SK-N-SH (cell line): ENCODE results near the gene ACTR1A. TPM values are rescaled to one million over a fixed set of nuclear protein-coding genes. Genes with fewer than 3 reads are reported as not detected.

ENCODE experiments used
- CTCF ChIA-PET: fragments of 300-600, 350-600 bp; formaldehyde crosslinking; extraction: SDS; loops from one replicate; lab custom pipeline; 2021; lab: Yijun Ruan, JAX
- POLR2A ChIA-PET: fragments of 350-600 bp; sonication (Branson Sonifier 250); formaldehyde crosslinking; extraction: SDS; loops from one replicate; lab custom pipeline; 2020; ENCODE audit warnings: antibody characterized with exemption, inconsistent platforms; lab: Yijun Ruan, JAX
- DNase-seq: peaks from one replicate; pipeline ENCODE4 v3.0.0; 2012
- H2AFZ ChIP-seq: fragments of 200-600 bp; sonication (generic); 2 replicates; pipeline ENCODE4 v1.8.1; 2016; ENCODE audit warnings: antibody characterized with exemption, mild to moderate bottlenecking, low read depth
- H3F3A ChIP-seq: fragments of 200-600 bp; sonication (generic); replicated peaks from 2 replicates; pipeline ENCODE3; 2016; ENCODE audit warnings: antibody characterized with exemption, mild to moderate bottlenecking; ENCODE audit not compliant: insufficient read depth
- H3K27ac ChIP-seq, 2 experiments: fragments of 200-500 bp in 1 of 2; fragments of 200-600 bp in 1 of 2; sonication (Bioruptor generic) in 1 of 2; sonication (generic), shearing (Covaris generic) in 1 of 2; 2 replicates each; pipeline versions ENCODE4 v1.5.1 to v1.6.1; 2014 to 2016; ENCODE audit warnings: low read depth in 2 of 2, inconsistent platforms in 1 of 2, low read length in 1 of 2, mild to moderate bottlenecking in 1 of 2, mixed read lengths in 1 of 2
- H3K27me3 ChIP-seq: fragments of 200-600 bp; sonication (generic), shearing (Covaris generic); 2 replicates; pipeline ENCODE4 v1.6.1; 2016; ENCODE audit warnings: mixed run types; ENCODE audit not compliant: insufficient read depth
- H3K36me3 ChIP-seq, 2 experiments: fragments of 200-500 bp in 1 of 2; fragments of 200-600 bp in 1 of 2; sonication (Bioruptor generic) in 1 of 2; sonication (generic) in 1 of 2; replicated peaks in 1 of 2; 2 replicates each; pipeline versions ENCODE3 to v1.5.1; 2014 to 2016; ENCODE audit warnings: low read length in 1 of 2, mild to moderate bottlenecking in 1 of 2; ENCODE audit not compliant: insufficient read depth in 2 of 2, control insufficient read depth in 1 of 2
- H3K4me1 ChIP-seq, 2 experiments: fragments of 200-500 bp in 1 of 2; fragments of 200-600 bp in 1 of 2; sonication (Bioruptor generic) in 1 of 2; sonication (generic), shearing (Covaris generic) in 1 of 2; 2 replicates each; pipeline versions ENCODE4 v1.5.1 to v1.6.1; 2014 to 2016; ENCODE audit warnings: low read depth in 1 of 2, low read length in 1 of 2, mixed run types in 1 of 2; ENCODE audit not compliant: insufficient read depth in 2 of 2, control insufficient read depth in 1 of 2
- H3K4me2 ChIP-seq: fragments of 200-600 bp; sonication (generic), shearing (Covaris generic); 2 replicates; pipeline ENCODE4 v1.6.1; 2017; ENCODE audit warnings: mixed run types
- H3K4me3 ChIP-seq, 2 experiments: fragments of 200-500 bp in 1 of 2; fragments of 200-600 bp in 1 of 2; sonication (Bioruptor generic) in 1 of 2; sonication (generic), shearing (Covaris generic) in 1 of 2; 2 replicates each; pipeline versions ENCODE4 v1.5.1 to v1.8.1; 2014 to 2016; ENCODE audit warnings: low read depth in 2 of 2, inconsistent platforms in 1 of 2, low read length in 1 of 2, mild to moderate bottlenecking in 1 of 2, mixed read lengths in 1 of 2, moderate library complexity in 1 of 2
- H3K79me2 ChIP-seq: fragments of 200-600 bp; sonication (generic); 2 replicates; pipeline ENCODE4 v1.8.1; 2017; ENCODE audit warnings: mild to moderate bottlenecking; ENCODE audit not compliant: insufficient read depth
- H3K9ac ChIP-seq: fragments of 200-600 bp; sonication (generic); 2 replicates; pipeline ENCODE4 v1.6.1; 2017; ENCODE audit warnings: mixed run types
- H3K9me2 ChIP-seq: fragments of 200-600 bp; sonication (generic); 2 replicates; pipeline ENCODE4 v1.6.1; 2017; ENCODE audit warnings: mixed run types
- H3K9me3 ChIP-seq: fragments of 200-600 bp; sonication (generic); 2 replicates; pipeline ENCODE4 v1.6.1; 2017; ENCODE audit warnings: mixed run types, mild to moderate bottlenecking, moderate library complexity
- H4K20me1 ChIP-seq: fragments of 200-600 bp; sonication (generic); 2 replicates; pipeline ENCODE4 v1.6.1; 2017; ENCODE audit warnings: mild to moderate bottlenecking, mixed run types; ENCODE audit not compliant: insufficient read depth
- CHD2 ChIP-seq: fragments of 150-350 bp; IDR thresholded peaks from 2 replicates; pipeline ENCODE4 v1.6.1; 2018; ENCODE audit warnings: low read length; ENCODE audit not compliant: partially characterized antibody
- CTCF ChIP-seq: fragments of 200-600 bp; sonication (generic); IDR thresholded peaks from 2 replicates; pipeline ENCODE4 v1.6.1; 2017; ENCODE audit warnings: antibody characterized with exemption, mild to moderate bottlenecking, moderate library complexity
- FOSL2 ChIP-seq: IDR thresholded peaks from 2 replicates; pipeline ENCODE4 v1.4.0; 2012; ENCODE audit warnings: low read depth, mild to moderate bottlenecking, moderate library complexity, borderline replicate concordance
- IRF3 ChIP-seq: fragments of 150-350 bp; IDR thresholded peaks from 2 replicates; pipeline ENCODE4 v1.6.1; 2016; ENCODE audit warnings: mild to moderate bottlenecking, low read depth, low read length
- RCOR1 ChIP-seq: fragments of 150-350 bp; IDR thresholded peaks from 2 replicates; pipeline ENCODE4 v1.6.1; 2017; ENCODE audit warnings: antibody characterized with exemption, low read length
- RFX5 ChIP-seq: IDR thresholded peaks from 2 replicates; pipeline ENCODE4 v1.6.1; 2012; ENCODE audit warnings: mild to moderate bottlenecking, improper control_type of control experiment, low read length
- RXRA ChIP-seq: IDR thresholded peaks from 2 replicates; pipeline ENCODE4 v1.4.0; 2012; ENCODE audit warnings: low read depth, mild to moderate bottlenecking, borderline replicate concordance
- TAF1 ChIP-seq: IDR thresholded peaks from 2 replicates; pipeline ENCODE4 v1.6.1; 2012; ENCODE audit warnings: low read depth, mild to moderate bottlenecking, low read length, moderate library complexity, borderline replicate concordance
- TCF12 ChIP-seq: IDR thresholded peaks from 2 replicates; pipeline ENCODE4 v1.4.0; 2012
- TEAD4 ChIP-seq: IDR thresholded peaks from 2 replicates; pipeline ENCODE4 v1.4.0; 2012; ENCODE audit warnings: mild to moderate bottlenecking, borderline replicate concordance; ENCODE audit not compliant: insufficient read depth
- USF2 ChIP-seq: fragments of 150-350 bp; IDR thresholded peaks from 2 replicates; pipeline ENCODE4 v1.6.1; 2017; ENCODE audit warnings: antibody characterized with exemption, low read length, low read depth, borderline replicate concordance
- WGBS: methylation state at CpG from one replicate; pipeline ENCODE4 v1.1.6; 2017; ENCODE audit warnings: low lambda C conversion rate; 5-methylcytosine and 5-hydroxymethylcytosine counted together
- polyA plus RNA-seq, 3 experiments: library from polyadenylated mRNA; depleted of rRNA; stranded (reverse); fragments of >200 nt; gene quantifications; 2 replicates each; pipeline ENCODE4 v1.2.3, GENCODE V29; 2012

The ACTR1A gene
- polyA plus RNA-seq, 1 of the 3 experiments (the other 2 are of a cell fraction) = 106 TPM

- TF ChIP-seq CHD2 (peak; percentile 29), CTCF (no peak)
These were observed 41.1 kb downstream of the ACTR1A start (continued) for GRCh38 chr10:102461187-102462054.

- WGBS = 32% methylated on average over 8 of the region's 8 CpGs
- Histone ChIP-seq H3K4me2 (peak overlapping the region; percentile 94), H3K9me2 (no peaks in the 10 kb centered on the region), H3K79me2 (no peaks in the 10 kb centered on the region), H3K9me3 (no peaks in the 10 kb centered on the region), H3K4me3 (peak overlapping the region; percentile 55 to 74), H3K9ac (0 out of 2 replicates have a peak overlapping the region, but pooled peaks have one; percentile 52), H3K36me3 (no peaks in the 10 kb centered on the region), H3K27ac (peak overlapping the region in 1 of 2 experiments; percentile 58; a peak in 1 of 4 replicates), H4K20me1 (no peaks in the 10 kb centered on the region), H3K4me1 (peaks cover 0 to 10% of the 10 kb centered on the region in 2 experiments; a peak in 1 of 4 replicates), H3K27me3 (no peaks in the 10 kb centered on the region), H2AFZ (peak overlapping the region; percentile 81), H3F3A (peaks cover 5% of the 10 kb centered on the region)
- POLR2A ChIA-PET = interaction anchor here (0.6 to 2.8 kb wide), 6 partner anchors 9 to 41 kb away, joined by 3 to 27 read pairs (median 4); partner anchors contain the start of genes C10orf95, CUEDC2 and FBXL15
- TF ChIP-seq USF2 (no peak), RFX5 (no peak), TCF12 (no peak), RCOR1 (no peak), FOSL2 (no peak), RXRA (no peak), TEAD4 (no peak), IRF3 (no peak), TAF1 (no peak)
- DNase-seq = no peak
- CTCF ChIA-PET = interaction anchor here (0.9 to 3.9 kb wide), 11 partner anchors 9 to 306 kb away, joined by 3 to 27 read pairs (median 4); partner anchors contain the start of genes C10orf95 and CUEDC2
These were observed 41.7 kb downstream of the ACTR1A start for GRCh38 chr10:102460836-102461186.
